ENCODE results near the gene PIP5K1A.

PIP5K1A gene

DNA sequence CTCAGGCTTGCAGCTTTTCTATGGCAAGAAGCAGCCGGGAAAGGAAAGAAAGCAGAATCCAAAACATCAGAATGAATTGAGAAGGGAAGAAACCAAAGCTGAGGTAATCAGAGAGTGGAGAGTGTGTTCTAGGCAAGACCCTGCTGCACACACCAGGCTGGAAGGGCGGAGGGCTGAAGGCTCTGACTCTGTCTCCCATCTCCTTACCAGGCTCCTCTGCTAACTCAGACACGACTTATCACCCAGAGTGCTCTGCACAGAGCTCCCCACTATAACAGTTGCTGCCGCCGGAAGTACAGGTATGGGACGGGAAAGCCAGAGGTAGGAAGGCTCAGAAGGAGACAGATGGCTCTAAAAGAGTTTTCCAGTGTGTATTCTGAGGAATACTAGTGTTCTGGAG lies 31.2 kb upstream of the PIP5K1A start:
- Histone ChIP-seq H3K27me3 (ENCODE audit: insufficient read depth, low read depth, severe bottlenecking) (no peaks in the 10 kb centered on the region), H3K36me3 (peaks cover 40% of the 10 kb centered on the region), H3K4me3 (ENCODE audit: low read depth, low read length) (peak overlapping the region; percentile 84), H3K27ac (no peak overlapping the region), H3K9me3 (ENCODE audit: severe bottlenecking) (no peaks in the 10 kb centered on the region)
- no peak for DNase-seq
- TF ChIP-seq, protein P1, sequence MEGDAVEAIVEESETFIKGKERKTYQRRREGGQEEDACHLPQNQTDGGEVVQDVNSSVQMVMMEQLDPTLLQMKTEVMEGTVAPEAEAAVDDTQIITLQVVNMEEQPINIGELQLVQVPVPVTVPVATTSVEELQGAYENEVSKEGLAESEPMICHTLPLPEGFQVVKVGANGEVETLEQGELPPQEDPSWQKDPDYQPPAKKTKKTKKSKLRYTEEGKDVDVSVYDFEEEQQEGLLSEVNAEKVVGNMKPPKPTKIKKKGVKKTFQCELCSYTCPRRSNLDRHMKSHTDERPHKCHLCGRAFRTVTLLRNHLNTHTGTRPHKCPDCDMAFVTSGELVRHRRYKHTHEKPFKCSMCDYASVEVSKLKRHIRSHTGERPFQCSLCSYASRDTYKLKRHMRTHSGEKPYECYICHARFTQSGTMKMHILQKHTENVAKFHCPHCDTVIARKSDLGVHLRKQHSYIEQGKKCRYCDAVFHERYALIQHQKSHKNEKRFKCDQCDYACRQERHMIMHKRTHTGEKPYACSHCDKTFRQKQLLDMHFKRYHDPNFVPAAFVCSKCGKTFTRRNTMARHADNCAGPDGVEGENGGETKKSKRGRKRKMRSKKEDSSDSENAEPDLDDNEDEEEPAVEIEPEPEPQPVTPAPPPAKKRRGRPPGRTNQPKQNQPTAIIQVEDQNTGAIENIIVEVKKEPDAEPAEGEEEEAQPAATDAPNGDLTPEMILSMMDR (IDR thresholded peaks at IDR 0.05; ENCODE audit: low read depth, low read length), result no peak

DNA sequence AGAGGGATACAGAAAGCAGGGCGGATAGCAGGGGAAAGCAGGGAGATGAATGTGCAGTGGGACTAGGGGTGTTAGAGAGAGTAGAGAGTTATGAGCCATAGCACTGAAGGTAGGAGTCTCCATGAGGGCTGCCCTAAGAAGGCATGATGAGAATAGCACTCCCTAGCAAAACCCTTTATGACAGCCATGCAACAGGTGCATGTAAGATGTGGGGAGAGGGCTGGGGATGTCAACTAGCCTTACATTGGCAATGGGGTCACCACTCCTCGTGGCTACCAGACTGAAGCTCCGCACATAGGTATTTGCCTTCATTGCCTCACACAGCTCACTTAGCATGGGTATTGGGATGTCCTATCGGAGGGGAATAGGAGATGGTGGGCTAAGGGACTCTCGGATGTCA lies 27.2 kb upstream of the PIP5K1A start:
- DNase-seq, result no peak
- Histone ChIP-seq H3K36me3 (peaks cover 70% of the 10 kb centered on the region), H3K27me3 (ENCODE audit: insufficient read depth, low read depth, severe bottlenecking) (no peaks in the 10 kb centered on the region), H3K9me3 (ENCODE audit: severe bottlenecking) (no peaks in the 10 kb centered on the region), H3K27ac (no peak overlapping the region; the same call in 1 of the 2 replicates), H3K4me3 (ENCODE audit: low read depth, low read length) (no peak overlapping the region)
- TF ChIP-seq, protein P1 (IDR thresholded peaks at IDR 0.05; ENCODE audit: low read depth, low read length), result no peak

DNA sequence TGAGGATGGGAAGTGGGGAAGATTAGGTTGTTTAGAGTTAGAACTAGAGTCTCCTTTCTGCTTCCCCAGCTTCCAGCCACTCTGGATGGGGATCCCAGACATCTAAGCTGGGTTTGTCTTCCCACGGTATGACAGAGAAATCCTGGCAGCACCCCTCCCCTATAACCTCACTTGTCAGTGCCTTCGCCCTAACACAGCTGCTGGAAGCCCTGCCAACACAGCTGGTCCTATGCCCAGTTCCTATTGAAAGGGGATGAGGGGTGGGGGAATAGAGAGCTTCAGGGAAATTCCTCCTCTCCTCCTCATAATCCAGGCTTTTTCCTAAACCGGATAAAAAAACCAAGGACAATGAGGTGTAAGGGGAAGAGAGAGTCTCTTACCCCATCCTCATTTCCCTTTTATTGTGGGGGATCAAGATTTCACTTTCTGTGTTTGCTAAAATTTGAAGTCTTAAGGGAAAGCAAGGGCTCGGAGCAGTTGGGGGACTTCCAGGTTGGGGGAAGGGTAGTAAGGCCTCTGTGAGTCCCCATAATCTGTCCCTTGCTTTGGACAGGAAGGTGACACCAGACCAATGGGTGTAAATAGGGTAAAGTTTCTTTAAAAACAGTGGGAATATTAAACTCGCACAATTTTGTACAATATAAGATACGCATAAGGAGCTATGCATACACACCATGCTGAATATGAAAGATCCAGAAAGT lies 23.2 kb upstream of the PIP5K1A start:
- no peak for DNase-seq
- TF ChIP-seq, protein P1 (IDR thresholded peaks at IDR 0.05; ENCODE audit: low read depth, low read length), result no peak

DNA sequence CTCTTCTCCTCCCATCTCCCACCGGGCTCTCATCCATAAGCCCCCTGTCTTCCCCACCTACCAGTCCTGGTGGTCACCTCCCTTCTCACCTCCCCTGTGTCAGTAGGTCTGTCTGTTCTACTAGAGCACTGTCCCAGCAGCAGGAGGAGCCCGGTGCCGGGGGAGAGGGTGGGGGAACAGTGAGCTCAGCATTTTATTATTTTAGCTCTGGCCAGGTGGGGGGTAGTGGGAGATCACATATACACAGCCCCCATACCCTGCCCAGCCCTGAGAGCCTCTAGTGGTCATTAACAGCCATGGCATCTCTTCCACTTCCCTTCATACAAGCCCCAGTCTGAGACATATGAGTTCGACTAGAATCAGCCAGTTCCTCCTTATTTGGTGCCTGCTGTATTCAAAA lies 22.5 kb upstream of the PIP5K1A start, which contains the start of gene TMOD4:
Gene TMOD4 (minus strand): TSS at position 119 of the 400 bp plus-strand sequence. CDS start 1,106 bp downstream, outside the sequence.
- no peaks in the 10 kb centered on the region for H3K27me3 ChIP-seq (ENCODE audit: insufficient read depth, low read depth, severe bottlenecking)
- peaks cover 82% of the 10 kb centered on the region for H3K36me3 ChIP-seq
- H3K4me3 ChIP-seq (ENCODE audit: low read depth, low read length), result no peak within 1 kb of the TSS
- TF ChIP-seq, protein P1 (IDR thresholded peaks at IDR 0.05; ENCODE audit: low read depth, low read length), result peak; percentile 96
- peak within 1 kb of the TSS; percentile 7; the same call in 1 of the 2 replicates for H3K27ac ChIP-seq
- peak; percentile 57 for DNase-seq
- no peaks in the 10 kb centered on the region for H3K9me3 ChIP-seq (ENCODE audit: severe bottlenecking)

More for the DNA sequence above, 23.2 kb upstream of the PIP5K1A start:
- H3K4me3 ChIP-seq (ENCODE audit: low read depth, low read length), result no peak overlapping the region
- no peaks in the 10 kb centered on the region for H3K9me3 ChIP-seq (ENCODE audit: severe bottlenecking)
- H3K27ac ChIP-seq, result peak overlapping the region; percentile 7; the same call in 1 of the 2 replicates
- no peaks in the 10 kb centered on the region for H3K27me3 ChIP-seq (ENCODE audit: insufficient read depth, low read depth, severe bottlenecking)
- H3K36me3 ChIP-seq, result peaks cover 82% of the 10 kb centered on the region

DNA sequence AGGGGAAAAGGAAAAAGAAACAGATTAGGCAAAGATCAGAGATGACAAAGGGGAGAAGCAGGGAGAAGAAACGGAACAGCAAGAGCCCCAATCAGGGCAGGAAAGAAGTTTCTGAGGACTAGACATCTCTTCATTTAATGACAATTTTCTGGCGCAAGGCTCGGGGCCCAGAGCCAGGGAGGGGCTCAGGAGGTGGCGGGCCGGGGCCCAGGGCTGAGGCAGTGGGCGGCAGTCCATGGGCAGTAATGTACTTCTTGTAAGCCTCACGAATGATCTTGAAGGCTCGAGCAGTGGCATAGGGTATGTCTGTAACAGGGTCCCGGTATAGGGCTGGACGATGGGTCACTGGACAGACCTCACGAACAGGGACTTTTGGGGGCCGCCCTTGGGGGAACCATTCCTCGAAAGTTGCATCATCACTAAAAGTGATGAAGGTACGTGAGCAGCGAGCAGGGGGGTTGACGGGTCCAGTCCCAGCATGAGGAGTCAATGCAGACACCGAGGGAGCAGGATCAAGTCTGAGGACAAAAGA lies 21.8 kb upstream of the PIP5K1A start:
- Histone ChIP-seq H3K4me3 (ENCODE audit: low read depth, low read length) (no peak overlapping the region), H3K27ac (no peak overlapping the region), H3K9me3 (ENCODE audit: severe bottlenecking) (no peaks in the 10 kb centered on the region), H3K27me3 (ENCODE audit: insufficient read depth, low read depth, severe bottlenecking) (no peaks in the 10 kb centered on the region), H3K36me3 (peaks cover 84% of the 10 kb centered on the region)
- DNase-seq, result no peak
- TF ChIP-seq, protein P1 (IDR thresholded peaks at IDR 0.05; ENCODE audit: low read depth, low read length), result no peak

Measured in WERI-Rb-1 (cell line).